Measurements from ENCODE around the gene FAM222A. TPM values are rescaled to one million over a fixed set of nuclear protein-coding genes. Genes with fewer than 3 reads are reported as not detected.

FAM222A gene
- polyA plus RNA-seq, 3 donors: 0.09 TPM; not detected in 2

DNA sequence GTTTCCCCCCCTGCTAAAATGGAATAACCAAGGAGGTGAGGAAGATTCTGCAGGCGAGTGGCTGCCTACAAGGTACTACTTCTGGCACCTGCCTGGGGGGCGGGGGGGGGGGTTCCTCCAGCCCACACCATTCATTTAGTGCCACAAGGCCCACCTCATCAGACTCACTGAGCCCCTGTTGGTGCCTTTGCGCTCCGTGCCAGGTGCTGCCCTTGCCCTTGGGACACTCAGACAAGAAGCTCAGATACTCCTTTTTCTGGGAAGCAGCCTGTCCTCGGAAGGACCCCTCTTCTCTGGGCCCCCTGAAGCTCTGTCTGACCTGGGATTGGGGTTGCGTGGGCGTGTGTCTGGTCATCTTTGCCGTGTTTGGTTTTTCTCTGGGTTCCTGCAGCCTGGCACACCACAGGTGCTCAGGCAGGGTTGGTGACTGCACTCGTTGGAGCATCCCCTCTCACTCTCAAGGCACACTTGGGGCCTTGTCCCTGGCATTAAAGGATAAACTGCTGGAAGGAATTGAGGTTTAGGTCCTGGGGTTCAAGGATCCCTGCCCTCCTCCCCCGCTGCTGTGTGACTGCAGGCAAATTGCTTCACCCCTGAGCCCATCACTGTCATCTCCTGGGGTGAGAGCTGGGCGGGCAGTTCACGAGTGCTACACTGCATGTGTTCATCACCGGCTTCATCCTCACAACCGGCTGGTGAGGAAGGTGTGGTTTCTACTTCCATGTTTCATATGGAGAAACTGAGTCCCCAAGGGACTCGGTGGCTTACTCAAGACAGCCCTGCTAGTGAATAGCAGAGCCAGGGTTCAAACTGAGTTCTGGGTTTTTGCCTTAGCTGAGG is 16.9 kb downstream of the FAM222A start:
- WGBS (ENCODE audit: insufficient coverage): 91% methylated on average over 7 of the region's 15 CpGs
- no peak overlapping the region for H2AFZ ChIP-seq (ENCODE audit: insufficient read depth, low read depth, low read length, poor library complexity, severe bottlenecking)
- H3K27me3 Mint-ChIP-seq (ENCODE audit: low read depth in 3 of 3): peaks cover 24 to 30% (median 28%) of the 10 kb centered on the region in 3 donors

DNA sequence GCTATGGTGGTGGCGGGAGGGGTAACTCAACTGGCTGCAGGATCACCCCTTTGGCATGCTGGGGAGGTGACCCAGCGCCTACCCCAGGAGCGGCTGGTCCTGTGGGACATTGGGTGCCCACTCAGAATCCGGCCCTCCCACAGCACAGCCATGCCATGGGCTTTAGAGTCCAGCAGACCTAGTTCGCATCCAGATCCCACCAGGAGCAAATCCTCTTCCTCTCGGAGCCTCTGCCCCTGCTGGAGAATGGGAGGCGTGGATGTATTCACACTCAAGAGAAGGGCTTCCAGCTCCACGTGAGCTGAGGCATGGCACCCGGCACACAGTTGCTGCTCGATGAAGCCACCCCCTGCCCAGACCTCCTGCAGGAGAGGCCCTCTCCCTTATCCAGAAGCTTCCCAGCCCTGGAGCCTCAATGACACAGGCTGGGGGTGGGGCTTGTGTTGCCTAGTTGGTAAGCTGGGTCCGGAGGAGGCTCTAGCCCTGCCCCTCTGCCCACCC is 17.7 kb downstream of the FAM222A start:
- Histone ChIP-seq H3K79me2 (ENCODE audit: insufficient read depth, low read length) (no peaks in the 10 kb centered on the region), H3K27ac (ENCODE audit: low read depth in 1 of 2, low read length in 2 of 2) (no peak overlapping the region), H3K4me2 (replicated peaks; ENCODE audit: extremely low read depth, low read length, poor library complexity, severe bottlenecking) (no peak overlapping the region), H3K4me3 (replicated peaks in 1 of 3; ENCODE audit: low read depth in 2 of 3, low read length in 3 of 3) (no peak overlapping the region), H2AFZ (ENCODE audit: insufficient read depth, low read depth, low read length, poor library complexity, severe bottlenecking) (no peak overlapping the region), H3K9me3 (replicated peaks in 1 of 2; ENCODE audit: control insufficient read depth in 1 of 2, insufficient read depth in 1 of 2, low read length in 2 of 2) (no peaks in the 10 kb centered on the region), H4K20me1 (ENCODE audit: insufficient read depth, low read length) (no peaks in the 10 kb centered on the region), H3K9ac (ENCODE audit: insufficient read depth, low read length, poor library complexity, severe bottlenecking) (no peak overlapping the region), H3K27me3 (ENCODE audit: control insufficient read depth in 2 of 2, insufficient read depth in 2 of 2, low read length in 2 of 2) (peaks cover 0 to 21% of the 10 kb centered on the region in 2 donors), H3K36me3 (replicated peaks in 1 of 2; ENCODE audit: control insufficient read depth in 1 of 2, insufficient read depth in 2 of 2, low read length in 2 of 2) (no peaks in the 10 kb centered on the region), H3K4me1 (ENCODE audit: control insufficient read depth in 1 of 2, insufficient read depth in 2 of 2, low read length in 2 of 2) (no peaks in the 10 kb centered on the region)
- peaks cover 0 to 5% (median 0%) of the 10 kb centered on the region in 7 donors for H3K9me3 Mint-ChIP-seq
- no peak for DNase-seq
- H3K27ac Mint-ChIP-seq: no peak overlapping the region
- TF ChIP-seq, protein P1, sequence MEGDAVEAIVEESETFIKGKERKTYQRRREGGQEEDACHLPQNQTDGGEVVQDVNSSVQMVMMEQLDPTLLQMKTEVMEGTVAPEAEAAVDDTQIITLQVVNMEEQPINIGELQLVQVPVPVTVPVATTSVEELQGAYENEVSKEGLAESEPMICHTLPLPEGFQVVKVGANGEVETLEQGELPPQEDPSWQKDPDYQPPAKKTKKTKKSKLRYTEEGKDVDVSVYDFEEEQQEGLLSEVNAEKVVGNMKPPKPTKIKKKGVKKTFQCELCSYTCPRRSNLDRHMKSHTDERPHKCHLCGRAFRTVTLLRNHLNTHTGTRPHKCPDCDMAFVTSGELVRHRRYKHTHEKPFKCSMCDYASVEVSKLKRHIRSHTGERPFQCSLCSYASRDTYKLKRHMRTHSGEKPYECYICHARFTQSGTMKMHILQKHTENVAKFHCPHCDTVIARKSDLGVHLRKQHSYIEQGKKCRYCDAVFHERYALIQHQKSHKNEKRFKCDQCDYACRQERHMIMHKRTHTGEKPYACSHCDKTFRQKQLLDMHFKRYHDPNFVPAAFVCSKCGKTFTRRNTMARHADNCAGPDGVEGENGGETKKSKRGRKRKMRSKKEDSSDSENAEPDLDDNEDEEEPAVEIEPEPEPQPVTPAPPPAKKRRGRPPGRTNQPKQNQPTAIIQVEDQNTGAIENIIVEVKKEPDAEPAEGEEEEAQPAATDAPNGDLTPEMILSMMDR (IDR thresholded peaks at IDR 0.05): no peak
- intact Hi-C loops (cut with micrococcal nuclease): no loop called here
- H3K36me3 Mint-ChIP-seq: no peaks in the 10 kb centered on the region
- WGBS (ENCODE audit: insufficient coverage): 90% methylated on average over 5 of the region's 11 CpGs
- no peak overlapping the region for H3K4me3 Mint-ChIP-seq
- peaks cover 27 to 35% (median 33%) of the 10 kb centered on the region in 3 donors for H3K27me3 Mint-ChIP-seq (ENCODE audit: low read depth in 3 of 3)
- no peaks in the 10 kb centered on the region for H3K4me1 Mint-ChIP-seq

More for the DNA sequence above, 16.9 kb downstream of the FAM222A start:
- Histone ChIP-seq H3K27ac (ENCODE audit: low read depth in 1 of 2, low read length in 2 of 2) (no peak overlapping the region), H3K4me1 (ENCODE audit: control insufficient read depth in 1 of 2, insufficient read depth in 2 of 2, low read length in 2 of 2) (no peaks in the 10 kb centered on the region), H3K9ac (ENCODE audit: insufficient read depth, low read length, poor library complexity, severe bottlenecking) (no peak overlapping the region), H4K20me1 (ENCODE audit: insufficient read depth, low read length) (no peaks in the 10 kb centered on the region), H3K4me2 (replicated peaks; ENCODE audit: extremely low read depth, low read length, poor library complexity, severe bottlenecking) (no peak overlapping the region), H3K27me3 (ENCODE audit: control insufficient read depth in 2 of 2, insufficient read depth in 2 of 2, low read length in 2 of 2) (peaks cover 0 to 17% of the 10 kb centered on the region in 2 donors), H3K4me3 (replicated peaks in 1 of 3; ENCODE audit: low read depth in 2 of 3, low read length in 3 of 3) (no peak overlapping the region), H3K79me2 (ENCODE audit: insufficient read depth, low read length) (no peaks in the 10 kb centered on the region), H3K9me3 (replicated peaks in 1 of 2; ENCODE audit: control insufficient read depth in 1 of 2, insufficient read depth in 1 of 2, low read length in 2 of 2) (no peaks in the 10 kb centered on the region), H3K36me3 (replicated peaks in 1 of 2; ENCODE audit: control insufficient read depth in 1 of 2, insufficient read depth in 2 of 2, low read length in 2 of 2) (no peaks in the 10 kb centered on the region)
- TF ChIP-seq, protein P1 (IDR thresholded peaks at IDR 0.05): no peak
- no peak overlapping the region for H3K4me3 Mint-ChIP-seq
- H3K4me1 Mint-ChIP-seq: no peaks in the 10 kb centered on the region
- peaks cover 0 to 5% (median 0%) of the 10 kb centered on the region in 7 donors for H3K9me3 Mint-ChIP-seq
- H3K27ac Mint-ChIP-seq: no peak overlapping the region
- H3K36me3 Mint-ChIP-seq: no peaks in the 10 kb centered on the region
- intact Hi-C loops (cut with micrococcal nuclease): no loop called here
- no peak for DNase-seq
